Liver (tissue), 3 donors: Measurements from ENCODE around the gene CSF1.

Source experiments
- GABPA ChIP-seq, 2 donors: IDR thresholded peaks in 1 of 2; conservative IDR thresholded peaks in 1 of 2; 2 replicates each; pipeline ENCODE4 v1.6.1; 2016; ENCODE audit warnings: antibody characterized with exemption in 2 of 2, mild to moderate bottlenecking in 1 of 2, moderate library complexity in 1 of 2
- RAD21 ChIP-seq, 2 donors: IDR thresholded peaks; 2 replicates each; pipeline ENCODE4 v1.6.1; 2016; ENCODE audit warnings: antibody characterized with exemption in 2 of 2, mild to moderate bottlenecking in 2 of 2
- TF ChIP-seq, protein P1 (sequence below): fragments of 150-350 bp; IDR thresholded peaks from 2 replicates; pipeline ENCODE4 v1.5.1; 2017; ENCODE audit warnings: improper control_type of control experiment, low read depth, low read length; ENCODE audit not compliant: missing input control
- donor health status: healthy.
- donor health status: healthy.

DNA sequence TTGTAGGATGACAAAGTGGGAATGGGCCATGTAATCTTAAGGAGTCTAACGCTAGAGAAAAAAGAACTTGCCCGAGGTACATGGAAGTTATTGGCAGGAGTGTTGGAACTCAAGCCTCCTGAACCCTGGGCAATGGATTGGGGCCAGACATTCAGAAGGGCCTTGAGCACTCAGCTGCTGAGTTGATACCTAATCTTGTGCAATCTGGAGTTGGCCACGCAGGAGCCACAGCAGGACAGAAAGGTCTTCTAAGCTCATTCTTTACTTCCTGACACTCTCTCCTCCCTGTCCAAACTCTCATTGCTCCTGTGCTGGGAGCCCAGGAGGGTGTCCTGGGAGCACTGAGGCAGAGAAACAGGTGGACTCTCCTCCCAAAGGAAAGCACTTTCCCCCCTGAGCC, 25.1 kb upstream of the CSF1 start:
- TF ChIP-seq, protein P1, sequence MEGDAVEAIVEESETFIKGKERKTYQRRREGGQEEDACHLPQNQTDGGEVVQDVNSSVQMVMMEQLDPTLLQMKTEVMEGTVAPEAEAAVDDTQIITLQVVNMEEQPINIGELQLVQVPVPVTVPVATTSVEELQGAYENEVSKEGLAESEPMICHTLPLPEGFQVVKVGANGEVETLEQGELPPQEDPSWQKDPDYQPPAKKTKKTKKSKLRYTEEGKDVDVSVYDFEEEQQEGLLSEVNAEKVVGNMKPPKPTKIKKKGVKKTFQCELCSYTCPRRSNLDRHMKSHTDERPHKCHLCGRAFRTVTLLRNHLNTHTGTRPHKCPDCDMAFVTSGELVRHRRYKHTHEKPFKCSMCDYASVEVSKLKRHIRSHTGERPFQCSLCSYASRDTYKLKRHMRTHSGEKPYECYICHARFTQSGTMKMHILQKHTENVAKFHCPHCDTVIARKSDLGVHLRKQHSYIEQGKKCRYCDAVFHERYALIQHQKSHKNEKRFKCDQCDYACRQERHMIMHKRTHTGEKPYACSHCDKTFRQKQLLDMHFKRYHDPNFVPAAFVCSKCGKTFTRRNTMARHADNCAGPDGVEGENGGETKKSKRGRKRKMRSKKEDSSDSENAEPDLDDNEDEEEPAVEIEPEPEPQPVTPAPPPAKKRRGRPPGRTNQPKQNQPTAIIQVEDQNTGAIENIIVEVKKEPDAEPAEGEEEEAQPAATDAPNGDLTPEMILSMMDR: no peak
- no peak for TF ChIP-seq RAD21 (IDR thresholded peaks at IDR 0.05)
- TF ChIP-seq GABPA (IDR thresholded peaks at IDR 0.05 in 1 of 2, conservative IDR thresholded peaks at IDR 0.05 in 1 of 2): no peak
